Measurements from ENCODE around the gene PRELID1.
A peak's percentile ranks its signal among the peaks of the same experiment; 100 is the strongest.

The PRELID1 gene

DNA sequence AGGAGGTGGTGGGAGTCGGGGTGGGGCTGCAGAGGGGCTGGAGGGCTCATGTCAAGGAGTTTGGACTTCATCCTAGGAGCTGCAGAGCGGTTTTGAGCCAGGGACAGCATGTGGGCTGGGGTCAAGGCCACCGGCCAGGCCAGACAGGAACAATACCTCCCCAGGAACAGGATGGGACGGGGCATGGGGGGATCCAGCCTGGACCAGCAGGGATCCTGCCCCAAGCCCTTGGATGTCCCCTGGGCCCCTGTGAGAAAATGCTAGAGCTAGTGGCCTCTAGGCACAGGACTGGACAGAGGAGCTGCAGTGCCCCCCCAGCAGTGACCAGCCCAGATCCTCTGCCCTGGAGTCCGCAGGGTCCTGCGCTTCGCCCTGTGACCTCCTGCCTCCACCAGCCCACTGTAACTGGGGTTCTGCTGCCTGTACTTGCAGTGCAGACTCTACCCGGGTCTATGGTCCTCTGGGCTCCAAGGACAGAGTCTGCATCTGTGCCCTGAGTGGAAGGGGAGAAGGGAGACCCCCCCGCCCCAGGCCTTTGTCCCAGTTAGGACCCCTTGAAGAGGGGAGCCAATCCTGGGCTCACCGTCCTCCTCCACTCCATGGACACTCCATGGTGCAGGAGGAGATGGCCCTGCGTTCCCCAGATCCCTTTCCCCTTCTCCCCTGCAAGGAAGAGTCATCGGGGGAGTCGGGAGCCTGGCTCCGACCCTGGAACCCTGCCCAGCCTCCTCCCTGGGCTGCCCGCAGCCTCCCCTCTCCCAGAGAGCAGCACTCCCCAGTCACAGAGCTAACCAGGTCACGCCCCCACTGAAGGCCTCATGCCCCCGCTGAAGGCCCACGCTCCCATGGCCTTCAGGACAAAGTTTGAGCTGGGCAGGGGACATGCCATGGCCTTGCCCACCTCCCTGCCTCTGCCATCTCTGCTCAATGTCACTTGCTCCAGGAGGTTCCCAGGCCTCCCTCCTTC is 11.1 kb downstream of the PRELID1 start:
- DNase-seq, result no peak

DNA sequence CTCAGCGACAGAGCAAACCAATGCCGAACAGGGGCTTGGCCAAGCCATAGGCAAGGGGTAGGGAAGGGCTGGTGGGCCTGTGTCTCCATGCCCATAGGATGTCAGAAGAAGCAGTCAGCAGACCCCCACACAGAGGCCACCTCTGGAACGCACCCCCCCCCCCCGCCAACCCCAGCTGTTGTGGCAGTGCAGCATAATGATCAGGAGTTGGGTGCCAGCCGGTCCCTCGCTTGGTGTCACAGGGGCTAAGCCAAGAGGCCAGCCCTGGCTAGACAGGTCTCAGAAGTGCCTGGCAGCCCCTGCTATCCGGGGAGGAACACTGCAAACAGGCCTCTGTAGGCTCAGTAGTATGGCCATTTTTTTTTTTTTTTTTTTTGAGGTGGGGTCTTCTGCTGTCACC is 11.8 kb downstream of the PRELID1 start:
- no peak for DNase-seq

DNA sequence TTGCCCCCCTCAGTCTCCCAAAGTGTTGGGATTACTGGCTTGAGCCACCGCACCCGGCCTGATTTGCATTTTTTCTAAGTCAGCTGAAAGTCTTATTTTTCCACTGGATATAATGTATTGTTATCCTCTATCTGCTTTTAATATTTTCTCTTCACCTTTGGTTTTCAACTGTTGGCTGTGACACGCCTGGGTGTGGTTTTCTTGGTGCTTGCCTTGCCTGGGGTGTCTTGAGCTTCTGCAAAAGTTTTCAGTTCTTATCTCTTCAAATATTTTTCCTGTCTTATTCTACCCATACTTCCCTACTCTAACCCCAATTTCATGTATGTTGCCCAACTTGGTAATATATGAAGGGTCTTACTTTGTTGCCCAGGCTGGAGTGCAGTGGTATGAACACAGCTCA is 12.4 kb downstream of the PRELID1 start:
- no peak for DNase-seq

GRCh38 chr5:177317959-177318377 is 14.4 kb downstream of the PRELID1 start:
- DNase-seq, result peak; percentile 84

DNA sequence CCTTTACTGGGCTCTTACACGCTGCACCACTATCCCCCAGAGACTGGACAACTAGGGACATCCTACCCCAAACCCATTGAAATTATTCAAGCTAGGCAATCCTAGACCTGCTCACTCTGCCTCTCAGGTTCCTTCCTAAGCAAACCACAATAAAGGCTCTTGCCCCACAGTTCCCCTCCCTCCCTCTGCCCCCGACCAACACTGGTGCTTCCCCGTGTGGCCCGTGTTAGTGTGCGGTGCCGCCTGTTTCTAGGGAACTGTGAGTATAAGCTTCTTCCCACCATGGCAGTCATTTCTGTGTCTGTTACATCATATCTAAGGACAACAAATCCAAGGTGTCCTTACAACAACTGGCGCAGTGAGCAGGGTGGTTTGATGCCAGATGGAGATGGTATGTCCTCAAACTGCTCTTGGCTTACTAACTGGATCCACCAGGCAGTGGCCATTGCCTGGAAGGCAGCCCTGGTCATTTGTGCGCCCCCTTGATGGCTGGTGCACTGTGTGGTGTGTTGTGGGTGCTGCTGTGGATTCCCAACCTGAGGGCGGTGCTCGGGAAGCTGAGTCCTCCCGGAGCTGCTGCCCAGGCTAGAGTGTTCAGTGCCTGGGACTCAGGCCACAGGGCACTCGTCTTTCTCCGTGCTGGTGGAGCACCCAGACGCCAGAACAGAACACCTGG is 16.5 kb downstream of the PRELID1 start:
- DNase-seq, result no peak

DNA sequence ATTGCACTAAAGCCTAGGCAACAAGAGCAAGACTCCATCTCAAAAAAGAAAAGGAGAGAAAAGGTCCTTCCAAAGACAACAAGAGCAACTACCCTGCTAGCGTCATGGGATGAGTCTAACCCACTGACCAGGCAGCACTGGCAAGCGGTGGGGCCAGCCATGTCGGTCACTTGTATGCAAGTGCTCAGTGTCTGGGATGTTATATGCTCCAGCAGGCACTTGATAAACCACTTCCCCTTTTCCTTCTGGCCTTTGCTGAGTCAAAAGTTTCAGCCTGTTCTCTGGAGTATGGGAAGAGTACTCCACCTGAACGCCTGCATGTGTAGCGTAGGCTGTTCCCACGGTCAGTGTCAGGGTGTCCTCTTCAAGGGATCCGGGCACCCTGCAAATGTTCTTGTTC is 17.3 kb downstream of the PRELID1 start:
- no peak for DNase-seq

DNA sequence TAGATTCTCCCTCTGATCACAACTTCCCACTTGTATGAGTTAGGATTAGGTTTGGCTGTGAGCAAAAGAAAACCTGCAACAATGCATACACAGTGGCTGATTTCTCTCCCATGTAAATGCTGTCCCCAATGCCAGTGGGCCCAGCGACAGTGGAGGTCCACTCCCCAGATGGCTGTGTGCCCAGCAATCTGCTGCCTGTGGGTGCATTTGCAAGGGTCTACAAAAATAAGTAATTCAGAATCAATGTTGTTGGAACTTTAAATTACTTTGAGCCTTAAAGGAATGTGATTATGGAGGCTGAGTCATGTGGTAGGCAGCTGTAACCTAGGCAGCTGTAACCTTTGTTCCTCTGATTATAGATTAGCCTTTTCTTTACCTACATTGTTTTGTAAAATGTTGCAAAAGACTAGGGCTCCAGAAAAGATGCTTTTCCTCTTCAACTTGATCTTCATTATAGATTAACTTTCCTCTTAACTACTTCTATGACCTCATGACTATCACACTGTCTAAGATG is 22.3 kb downstream of the PRELID1 start:
- DNase-seq, result no peak

DNA sequence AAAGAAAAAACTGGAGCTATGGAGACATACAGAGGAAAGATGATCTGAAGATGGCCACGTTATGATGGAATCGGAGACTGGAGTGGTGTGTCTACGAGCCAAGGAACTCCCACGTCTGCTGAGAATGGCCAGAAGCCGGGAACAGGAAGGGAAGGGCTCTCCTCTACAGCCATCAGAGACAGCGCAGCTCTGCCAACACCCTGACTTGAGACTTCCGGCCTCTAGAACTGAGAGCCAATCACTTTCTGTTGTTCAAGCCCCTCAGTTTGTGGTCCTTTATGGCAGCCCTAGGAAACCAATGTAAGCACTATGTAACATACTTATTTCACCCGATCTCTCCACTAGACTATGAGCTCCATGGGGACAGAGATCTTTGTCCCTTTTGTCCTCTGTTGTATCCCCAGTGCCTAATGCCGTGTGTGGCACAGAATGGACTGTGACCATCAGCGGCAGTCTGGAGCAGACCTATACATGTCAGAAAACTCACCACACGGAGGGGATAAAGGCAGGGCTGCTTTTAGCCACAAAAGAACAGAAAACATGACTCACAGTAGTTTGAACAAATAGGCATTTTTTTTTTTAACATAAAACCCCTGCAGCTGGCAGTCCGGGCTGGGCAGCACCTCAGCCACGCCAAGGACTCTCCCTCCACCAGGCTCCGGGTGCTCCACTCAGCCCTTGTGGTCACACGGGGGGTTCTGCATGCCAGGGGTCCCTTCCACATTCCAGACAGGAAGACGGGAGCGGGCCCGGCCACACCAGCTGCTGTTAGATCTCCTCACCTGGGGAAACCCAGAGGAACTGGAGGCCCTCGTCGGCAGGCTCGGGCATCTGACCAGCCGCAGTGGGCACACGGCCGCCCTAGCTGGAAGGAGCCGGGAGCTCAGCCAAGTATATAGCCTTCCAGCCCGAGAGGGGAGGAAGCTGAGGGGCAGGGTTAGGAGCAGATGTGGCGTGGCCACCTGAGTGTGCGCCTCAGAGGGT is 24.2 kb downstream of the PRELID1 start:
- no peak for DNase-seq

GRCh38 chr5:177328545-177329231 is 25.1 kb downstream of the PRELID1 start:
- no peak for DNase-seq

DNA sequence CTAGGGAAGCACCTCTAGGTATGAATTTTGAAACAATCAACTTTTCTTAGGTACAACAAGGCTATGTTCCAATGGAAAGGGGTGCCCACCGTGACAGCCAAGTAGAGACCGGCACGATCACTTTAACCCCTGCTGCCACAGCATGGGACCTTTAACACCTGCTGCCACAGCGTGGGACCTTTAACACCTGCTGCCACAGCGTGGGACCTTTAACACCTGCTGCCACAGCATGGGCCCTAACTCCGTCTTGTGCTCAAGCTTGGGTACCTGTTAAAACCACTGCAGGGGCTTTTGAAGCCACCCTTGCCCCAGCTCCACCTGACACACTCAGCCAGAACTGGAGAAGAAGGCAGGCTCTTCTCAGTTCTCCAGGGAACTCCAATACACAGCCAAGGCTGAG is 26.3 kb downstream of the PRELID1 start:
- DNase-seq, result no peak

GRCh38 chr5:177330991-177331842 is 27.6 kb downstream of the PRELID1 start:
- DNase-seq, result no peak

DNA sequence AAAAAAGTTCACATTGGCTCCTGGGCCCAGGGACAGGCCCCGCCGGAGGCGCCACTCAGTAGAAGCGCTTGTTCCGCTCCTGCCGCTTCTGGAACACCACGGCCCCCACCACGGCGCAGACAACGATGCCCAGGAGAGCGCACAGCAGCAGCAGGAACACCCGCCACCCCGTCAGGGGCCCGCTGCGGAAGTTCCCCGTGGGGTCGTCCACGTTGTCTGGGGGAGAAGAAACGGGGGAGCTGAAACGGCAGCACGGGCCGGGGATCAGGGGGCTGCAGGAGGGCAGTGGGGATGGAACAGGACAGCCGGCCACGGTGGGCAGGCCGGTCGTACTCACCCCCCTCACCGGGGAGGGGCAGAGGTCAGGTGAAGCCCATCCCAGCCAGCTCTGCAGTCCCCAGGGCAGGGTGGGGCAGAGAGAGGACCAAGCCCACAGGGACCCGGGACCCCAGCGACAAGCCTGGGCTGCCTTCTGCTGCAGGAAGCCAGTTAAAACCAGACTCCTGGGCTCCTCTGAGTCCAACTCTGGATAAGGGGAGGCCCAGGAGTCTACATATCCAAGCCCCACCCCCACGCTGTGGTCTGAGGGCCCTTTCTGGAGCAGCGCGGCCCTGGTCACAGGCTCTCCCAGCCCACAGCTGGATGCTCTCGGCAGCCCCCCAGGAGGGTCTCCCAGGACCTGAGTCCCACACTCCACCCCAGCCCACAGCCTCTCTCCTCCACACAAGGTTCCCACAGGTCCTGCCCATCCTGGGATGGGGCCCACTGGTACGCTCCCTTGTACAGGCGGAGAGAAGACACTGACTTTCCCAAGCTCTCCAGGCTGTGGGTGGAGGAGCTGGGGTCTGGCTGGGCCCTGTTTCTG is 28.7 kb downstream of the PRELID1 start:
- no peak for DNase-seq

DNA sequence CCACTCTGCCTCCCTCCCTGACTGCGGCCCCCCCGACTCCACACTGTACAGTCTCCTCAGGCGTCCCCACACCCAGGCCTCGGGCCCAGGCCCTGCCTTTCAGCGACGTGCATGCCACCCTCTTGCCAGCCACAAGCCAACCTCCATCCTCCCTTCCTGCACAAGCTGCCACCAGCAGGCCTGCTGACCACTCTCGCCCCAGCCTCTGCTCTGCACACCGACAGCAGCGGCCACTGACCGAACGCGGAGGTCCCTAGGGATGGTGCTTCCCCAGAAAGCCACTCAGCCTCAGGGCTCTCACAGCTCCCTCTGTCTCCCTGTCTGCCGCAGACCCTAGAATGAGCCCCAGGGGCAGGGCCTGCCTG is 29.3 kb downstream of the PRELID1 start:
- no peak for DNase-seq

DNA sequence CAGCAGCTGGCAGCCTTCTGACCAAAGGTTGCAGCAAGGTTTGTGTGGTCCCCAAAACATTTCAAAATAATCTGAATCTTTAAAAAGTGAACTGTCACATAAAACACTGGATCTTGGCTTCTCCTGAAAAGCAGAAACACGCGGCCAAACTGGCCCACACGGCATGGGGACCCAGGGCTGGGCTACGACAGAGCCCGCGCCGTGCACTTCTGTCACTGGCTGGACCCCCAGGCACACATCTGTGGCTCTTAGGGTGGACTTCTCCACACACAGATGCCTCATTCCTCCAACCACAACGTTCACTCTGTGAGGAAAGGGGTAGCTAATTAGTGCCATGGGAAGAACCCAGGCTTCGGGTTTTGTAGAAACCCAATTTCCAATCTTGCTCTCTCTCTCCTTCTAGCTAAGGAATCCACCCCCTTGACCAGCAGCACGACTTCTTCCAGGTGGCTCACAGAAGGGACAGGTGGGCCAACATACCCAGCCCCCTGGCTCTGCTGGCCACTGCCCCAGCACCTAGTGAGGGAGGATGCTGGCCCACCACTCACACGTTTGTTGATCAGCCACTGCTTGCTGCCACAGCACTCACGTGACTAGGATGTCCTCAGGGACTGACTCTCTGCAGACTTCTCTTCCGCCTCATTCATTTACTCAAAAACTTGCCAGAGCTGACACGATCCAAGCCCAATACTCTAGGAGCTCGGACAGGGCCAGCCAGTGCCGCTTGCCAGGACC is 30.0 kb downstream of the PRELID1 start:
- no peak for DNase-seq

DNA sequence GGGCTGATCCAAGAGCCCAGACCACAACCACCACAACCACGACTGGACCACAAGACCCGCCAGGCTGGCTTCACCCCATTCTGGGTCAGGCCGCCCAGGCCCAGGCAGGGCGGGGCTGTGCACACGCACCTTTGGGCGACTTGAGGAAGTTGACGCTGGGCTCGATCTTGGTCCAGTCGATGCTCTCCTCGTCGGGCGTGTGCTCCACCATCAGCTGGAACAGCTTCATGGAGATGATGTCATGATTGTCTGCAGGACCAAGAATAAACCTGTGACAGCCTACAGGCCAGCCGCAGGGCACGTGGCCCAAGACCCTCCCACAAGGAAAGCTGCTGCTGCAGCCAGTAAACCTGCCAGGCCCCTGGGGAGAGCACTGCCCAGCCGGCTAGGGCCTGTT is 30.6 kb downstream of the PRELID1 start:
- DNase-seq, result no peak

DNA sequence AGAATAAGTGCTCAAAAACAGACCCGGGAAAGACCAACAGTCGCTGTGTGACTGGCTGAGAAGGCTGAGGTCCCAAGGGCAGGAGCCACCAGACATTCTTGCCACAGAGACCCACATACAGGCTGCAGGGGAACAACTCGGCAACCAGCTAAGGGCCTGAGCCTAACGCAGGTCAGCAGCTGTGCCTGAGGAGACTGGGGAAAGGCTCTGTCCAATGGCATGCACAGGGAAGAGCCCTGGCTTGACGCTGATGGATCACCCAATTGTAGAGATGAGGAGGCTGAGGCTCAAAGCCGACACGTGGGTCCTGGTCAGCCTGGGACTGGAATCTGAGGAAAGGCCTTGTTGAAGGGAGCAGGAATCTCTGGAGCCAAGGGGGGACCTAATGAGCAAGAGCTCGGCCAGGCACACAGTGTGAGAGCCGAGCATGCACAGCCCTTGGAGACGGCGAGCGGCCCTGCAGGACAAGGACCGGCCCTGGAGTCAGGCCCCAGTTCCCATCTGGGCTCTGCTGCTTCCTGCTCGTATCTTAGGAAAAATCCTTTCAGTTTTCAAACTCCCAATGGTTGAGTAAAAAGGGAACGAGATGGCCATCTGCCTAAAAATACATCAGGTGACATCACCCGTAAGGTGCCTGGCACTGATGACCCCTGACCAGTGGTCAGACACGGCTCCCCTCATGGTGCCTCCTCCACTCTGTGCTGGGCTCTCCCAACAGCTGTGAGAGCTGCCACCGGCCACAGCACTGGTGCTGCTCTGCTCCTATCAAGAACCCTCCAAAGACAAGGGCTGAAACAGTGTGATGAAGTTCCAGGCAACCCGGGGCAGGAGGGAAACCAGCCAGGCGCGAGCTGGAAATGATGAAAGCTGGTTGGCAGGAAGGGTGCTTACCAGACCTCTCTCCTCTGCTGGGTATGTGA is 31.4 kb downstream of the PRELID1 start:
- DNase-seq, result no peak

- DNase-seq, result no peak
Measured at GRCh38 chr5:177335701-177336065, 32.1 kb downstream of the PRELID1 start.

GRCh38 chr5:177336112-177336511 is 32.5 kb downstream of the PRELID1 start:
- peak; percentile 25 for DNase-seq

Measured in CD4-positive, alpha-beta T cell treated with Interleukin-6 for 4 hours (primary cell).